ENCODE measurements around the gene RASSF5. TPM values are rescaled to one million over a fixed set of nuclear protein-coding genes. Genes with fewer than 3 reads are reported as not detected.

RASSF5 gene
- total and polyA plus RNA-seq, 2 of the 13 experiments (the other 11 are each of a cell fraction or from before 2014, with no cell fraction given): 0.18 to 0.40 TPM

- TF ChIP-seq PRDM10 (CRISPR knock-in tag; IDR thresholded peaks at IDR 0.05; ENCODE audit: low read depth): 0 out of 2 replicates have a peak, but pooled peaks have one; percentile 67
- TF ChIP-seq PHF20 (CRISPR knock-in tag; IDR thresholded peaks at IDR 0.05): peak; percentile 99
- TF ChIP-seq ATRX (CRISPR knock-in tag; IDR thresholded peaks at IDR 0.05; ENCODE audit: borderline replicate concordance): no peak
- peak; percentile 88; the same call in 1 of the 2 replicates for TF ChIP-seq ZNF598 (CRISPR knock-in tag; IDR thresholded peaks at IDR 0.05; ENCODE audit: borderline replicate concordance)
- peak; percentile 92 for TF ChIP-seq TEAD3 (CRISPR knock-in tag; optimal IDR thresholded peaks at IDR 0.05; ENCODE audit: borderline replicate concordance)
- no peak for TF ChIP-seq ZBTB7A (CRISPR knock-in tag; IDR thresholded peaks at IDR 0.05)
- TF ChIP-seq RELA (CRISPR knock-in tag; IDR thresholded peaks at IDR 0.05): 0 out of 2 replicates have a peak, but pooled peaks have one; percentile 55
- peak; percentile 78; the same call in 1 of the 2 replicates for TF ChIP-seq RERE (CRISPR knock-in tag; IDR thresholded peaks at IDR 0.05; ENCODE audit: low read depth)
- peak; percentile 74; the same call in 1 of the 2 replicates for TF ChIP-seq ZNF256 (CRISPR knock-in tag; conservative IDR thresholded peaks at IDR 0.05)
- 0 out of 2 replicates have a peak, but pooled peaks have one; percentile 15 for TF ChIP-seq SIX1 (CRISPR knock-in tag; IDR thresholded peaks at IDR 0.05; ENCODE audit: borderline replicate concordance)
- no peak for TF ChIP-seq HDAC6 (IDR thresholded peaks at IDR 0.05; ENCODE audit: low read depth, low read length)
- peak; percentile 91 for TF ChIP-seq ZBTB7B (CRISPR knock-in tag; IDR thresholded peaks at IDR 0.05)
- TF ChIP-seq ZBTB37 (CRISPR knock-in tag; IDR thresholded peaks at IDR 0.05): no peak
- 0 out of 2 replicates have a peak, but pooled peaks have one; percentile 53 for TF ChIP-seq PRMT3 (CRISPR knock-in tag; IDR thresholded peaks at IDR 0.05; ENCODE audit: borderline replicate concordance, low read depth)
- no peak for TF ChIP-seq TRAFD1 (CRISPR knock-in tag; IDR thresholded peaks at IDR 0.05; ENCODE audit: borderline replicate concordance)
- TF ChIP-seq ZNF737 (CRISPR knock-in tag; IDR thresholded peaks at IDR 0.05; ENCODE audit: borderline replicate concordance): peak; percentile 68; the same call in 1 of the 2 replicates
Observed at GRCh38 chr1:206612129-206612876, 105.0 kb downstream of the RASSF5 start, which contains the start of gene EIF2D (continued).
